Ishikawa (cell line): Measurements from ENCODE around the gene HAGHL.

Experiments used
- CEBPB ChIP-seq: IDR thresholded peaks from 2 replicates; pipeline ENCODE4 v1.6.1; 2012
- CREB1 ChIP-seq: IDR thresholded peaks from 2 replicates; pipeline ENCODE4 v1.6.1; 2012; ENCODE audit warnings: low read depth
- EGR1 ChIP-seq: IDR thresholded peaks from 2 replicates; pipeline ENCODE4 v1.6.1; 2012
- EP300 ChIP-seq: IDR thresholded peaks from 2 replicates; pipeline ENCODE4 v1.6.1; 2012; ENCODE audit warnings: borderline replicate concordance
- FOXM1 ChIP-seq: IDR thresholded peaks from 2 replicates; pipeline ENCODE4 v1.6.1; 2012; ENCODE audit warnings: low read depth, borderline replicate concordance
- NFIC ChIP-seq: IDR thresholded peaks from 2 replicates; pipeline ENCODE4 v1.6.1; 2012
- RAD21 ChIP-seq: IDR thresholded peaks from 2 replicates; pipeline ENCODE4 v1.6.1; 2012; ENCODE audit warnings: low read depth
- TAF1 ChIP-seq: IDR thresholded peaks from 2 replicates; pipeline ENCODE4 v1.6.1; 2012; ENCODE audit warnings: low read depth, mild to moderate bottlenecking
- TCF12 ChIP-seq: IDR thresholded peaks from 2 replicates; pipeline ENCODE4 v1.6.1; 2012; ENCODE audit warnings: low read depth
- TEAD4 ChIP-seq: IDR thresholded peaks from 2 replicates; pipeline ENCODE4 v1.6.1; 2012
- YY1 ChIP-seq: IDR thresholded peaks from 2 replicates; pipeline ENCODE4 v1.6.1; 2012; ENCODE audit warnings: low read depth
- ZBTB7A ChIP-seq: IDR thresholded peaks from 2 replicates; pipeline ENCODE4 v1.6.1; 2012; ENCODE audit warnings: low read depth
- TF ChIP-seq, protein P1 (sequence below): IDR thresholded peaks from 2 replicates; pipeline ENCODE4 v1.6.1; 2012; ENCODE audit warnings: low read depth, mild to moderate bottlenecking
- TF ChIP-seq, protein P2 (sequence below): IDR thresholded peaks from 2 replicates; pipeline ENCODE4 v1.6.1; 2012
- TF ChIP-seq, protein P3 (sequence below): IDR thresholded peaks from 2 replicates; pipeline ENCODE4 v1.6.1; 2012

The HAGHL gene

DNA sequence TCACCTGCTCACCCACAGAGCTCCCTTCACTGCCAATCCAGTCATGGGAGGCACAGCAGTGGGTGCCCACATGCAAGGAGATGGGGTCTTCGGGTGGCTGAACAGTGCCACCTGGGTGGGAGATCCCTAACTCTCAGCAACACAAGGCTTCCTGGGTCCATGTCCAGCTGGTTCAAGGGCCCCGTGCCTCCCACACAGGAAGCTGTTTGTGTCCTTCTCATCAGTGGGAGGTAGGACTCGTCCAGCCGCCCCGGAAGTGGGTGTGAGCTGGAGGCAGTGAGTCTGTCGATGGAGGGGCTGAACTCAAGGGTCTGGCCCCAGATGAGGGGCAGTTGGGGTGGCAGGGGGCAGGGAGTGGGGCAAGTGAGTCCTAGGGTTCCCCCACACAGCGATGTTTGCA lies 22.9 kb upstream of the HAGHL start:
- TF ChIP-seq, protein P1, sequence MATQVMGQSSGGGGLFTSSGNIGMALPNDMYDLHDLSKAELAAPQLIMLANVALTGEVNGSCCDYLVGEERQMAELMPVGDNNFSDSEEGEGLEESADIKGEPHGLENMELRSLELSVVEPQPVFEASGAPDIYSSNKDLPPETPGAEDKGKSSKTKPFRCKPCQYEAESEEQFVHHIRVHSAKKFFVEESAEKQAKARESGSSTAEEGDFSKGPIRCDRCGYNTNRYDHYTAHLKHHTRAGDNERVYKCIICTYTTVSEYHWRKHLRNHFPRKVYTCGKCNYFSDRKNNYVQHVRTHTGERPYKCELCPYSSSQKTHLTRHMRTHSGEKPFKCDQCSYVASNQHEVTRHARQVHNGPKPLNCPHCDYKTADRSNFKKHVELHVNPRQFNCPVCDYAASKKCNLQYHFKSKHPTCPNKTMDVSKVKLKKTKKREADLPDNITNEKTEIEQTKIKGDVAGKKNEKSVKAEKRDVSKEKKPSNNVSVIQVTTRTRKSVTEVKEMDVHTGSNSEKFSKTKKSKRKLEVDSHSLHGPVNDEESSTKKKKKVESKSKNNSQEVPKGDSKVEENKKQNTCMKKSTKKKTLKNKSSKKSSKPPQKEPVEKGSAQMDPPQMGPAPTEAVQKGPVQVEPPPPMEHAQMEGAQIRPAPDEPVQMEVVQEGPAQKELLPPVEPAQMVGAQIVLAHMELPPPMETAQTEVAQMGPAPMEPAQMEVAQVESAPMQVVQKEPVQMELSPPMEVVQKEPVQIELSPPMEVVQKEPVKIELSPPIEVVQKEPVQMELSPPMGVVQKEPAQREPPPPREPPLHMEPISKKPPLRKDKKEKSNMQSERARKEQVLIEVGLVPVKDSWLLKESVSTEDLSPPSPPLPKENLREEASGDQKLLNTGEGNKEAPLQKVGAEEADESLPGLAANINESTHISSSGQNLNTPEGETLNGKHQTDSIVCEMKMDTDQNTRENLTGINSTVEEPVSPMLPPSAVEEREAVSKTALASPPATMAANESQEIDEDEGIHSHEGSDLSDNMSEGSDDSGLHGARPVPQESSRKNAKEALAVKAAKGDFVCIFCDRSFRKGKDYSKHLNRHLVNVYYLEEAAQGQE, result no peak
- TF ChIP-seq EP300 (no peak), CEBPB (no peak), CREB1 (no peak), EGR1 (no peak), RAD21 (no peak), ZBTB7A (no peak), TAF1 (no peak), NFIC (no peak), FOXM1 (no peak), YY1 (no peak), TCF12 (no peak)
- TF ChIP-seq, protein P2, sequence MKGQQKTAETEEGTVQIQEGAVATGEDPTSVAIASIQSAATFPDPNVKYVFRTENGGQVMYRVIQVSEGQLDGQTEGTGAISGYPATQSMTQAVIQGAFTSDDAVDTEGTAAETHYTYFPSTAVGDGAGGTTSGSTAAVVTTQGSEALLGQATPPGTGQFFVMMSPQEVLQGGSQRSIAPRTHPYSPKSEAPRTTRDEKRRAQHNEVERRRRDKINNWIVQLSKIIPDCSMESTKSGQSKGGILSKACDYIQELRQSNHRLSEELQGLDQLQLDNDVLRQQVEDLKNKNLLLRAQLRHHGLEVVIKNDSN, result no peak
- TF ChIP-seq, protein P3, sequence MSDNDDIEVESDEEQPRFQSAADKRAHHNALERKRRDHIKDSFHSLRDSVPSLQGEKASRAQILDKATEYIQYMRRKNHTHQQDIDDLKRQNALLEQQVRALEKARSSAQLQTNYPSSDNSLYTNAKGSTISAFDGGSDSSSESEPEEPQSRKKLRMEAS, result no peak

DNA sequence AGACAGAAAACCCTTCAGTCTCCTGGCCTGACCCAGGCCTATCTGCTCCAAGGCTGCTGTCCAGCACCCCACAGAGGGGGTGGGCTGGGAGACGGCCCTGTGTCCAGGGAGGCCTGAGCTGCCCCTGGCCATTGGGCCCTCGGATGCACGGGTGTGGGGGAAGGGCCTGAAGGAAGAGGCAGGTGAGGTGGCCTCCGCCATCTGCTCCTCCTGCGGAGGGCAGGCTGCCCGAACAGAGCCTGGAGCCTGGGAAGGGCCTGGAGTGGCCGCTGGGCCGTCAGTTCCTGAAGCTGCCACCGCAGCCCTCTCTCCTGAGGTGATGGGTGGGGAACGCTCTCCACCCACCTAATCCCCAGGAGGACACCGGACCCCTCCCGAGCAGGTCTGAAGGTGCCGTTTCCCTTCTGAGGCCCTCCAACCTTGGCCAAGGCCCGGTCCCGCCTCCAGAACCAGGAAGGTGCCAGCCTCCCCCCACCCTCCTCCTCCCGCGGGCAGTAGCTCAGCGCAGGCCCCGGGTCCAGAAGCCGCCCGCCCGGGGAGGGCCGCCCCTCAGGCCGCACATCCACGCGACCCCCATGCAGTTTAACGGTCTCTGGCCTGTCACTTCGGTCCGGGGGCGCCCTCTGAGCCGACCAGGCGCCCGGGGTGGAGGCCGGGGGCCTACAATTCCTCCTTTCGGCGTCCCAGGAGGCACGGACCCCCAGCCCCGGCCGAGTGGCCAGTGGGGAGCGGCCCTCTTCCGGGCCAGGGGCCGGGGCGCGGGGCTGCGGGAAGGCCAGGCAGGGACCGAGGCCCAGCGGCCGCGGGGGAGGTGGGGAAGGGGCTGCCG lies 22.1 kb upstream of the HAGHL start:
- TF ChIP-seq RAD21 (no peak), TAF1 (no peak), FOXM1 (no peak)
- TF ChIP-seq, protein P1, result peak; percentile 74
- TF ChIP-seq, protein P3, result no peak

DNA sequence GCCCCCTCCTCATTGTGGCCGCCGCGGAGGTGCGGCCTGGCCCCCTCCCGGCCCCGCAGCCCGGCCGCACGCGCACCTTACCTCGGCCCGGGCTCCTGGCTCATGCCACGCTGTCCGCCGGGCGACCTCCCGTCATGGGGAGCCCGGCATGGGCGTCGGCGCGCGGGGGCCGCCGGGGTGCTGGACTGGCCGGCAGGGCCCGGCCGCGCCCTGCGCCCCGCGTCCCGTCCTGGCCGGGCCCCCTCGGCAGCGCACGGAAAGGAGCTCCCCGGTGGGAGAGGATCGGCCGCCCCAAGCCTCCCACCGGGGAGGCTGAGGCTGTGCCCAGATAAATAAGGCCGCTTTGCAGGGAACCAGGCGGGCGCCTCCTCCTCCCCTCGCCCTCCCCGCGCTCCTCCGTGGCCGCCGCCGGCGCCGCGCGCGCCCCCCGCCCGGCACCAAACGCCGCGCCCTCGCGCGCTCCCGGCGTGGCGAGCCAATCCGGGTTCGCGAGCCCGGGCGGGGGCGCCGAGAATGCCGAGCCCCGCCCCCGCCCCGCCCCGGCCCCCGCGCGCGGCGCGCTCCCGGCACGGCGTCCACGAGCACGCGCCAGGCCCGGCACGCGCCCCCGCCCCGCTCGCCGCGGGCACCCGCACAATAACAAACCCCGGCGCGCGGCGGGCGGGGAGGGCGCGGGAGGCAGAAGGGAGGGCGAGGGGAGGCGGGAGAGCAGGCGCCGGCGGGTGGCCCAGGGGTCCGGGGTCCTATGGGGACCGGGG lies 21.3 kb upstream of the HAGHL start, which contains the start of gene FBXL16:
Gene FBXL16 (minus strand): TSS at position 371 of the 758 bp plus-strand sequence. CDS start 8,396 bp downstream, outside the sequence.
- no peak for TF ChIP-seq CEBPB
- no peak for TF ChIP-seq FOXM1
- TF ChIP-seq, protein P2, result no peak
- TF ChIP-seq YY1, result no peak
- TF ChIP-seq TCF12, result no peak
- no peak for TF ChIP-seq CREB1
- no peak for TF ChIP-seq NFIC
- no peak for TF ChIP-seq ZBTB7A
- no peak for TF ChIP-seq RAD21

DNA sequence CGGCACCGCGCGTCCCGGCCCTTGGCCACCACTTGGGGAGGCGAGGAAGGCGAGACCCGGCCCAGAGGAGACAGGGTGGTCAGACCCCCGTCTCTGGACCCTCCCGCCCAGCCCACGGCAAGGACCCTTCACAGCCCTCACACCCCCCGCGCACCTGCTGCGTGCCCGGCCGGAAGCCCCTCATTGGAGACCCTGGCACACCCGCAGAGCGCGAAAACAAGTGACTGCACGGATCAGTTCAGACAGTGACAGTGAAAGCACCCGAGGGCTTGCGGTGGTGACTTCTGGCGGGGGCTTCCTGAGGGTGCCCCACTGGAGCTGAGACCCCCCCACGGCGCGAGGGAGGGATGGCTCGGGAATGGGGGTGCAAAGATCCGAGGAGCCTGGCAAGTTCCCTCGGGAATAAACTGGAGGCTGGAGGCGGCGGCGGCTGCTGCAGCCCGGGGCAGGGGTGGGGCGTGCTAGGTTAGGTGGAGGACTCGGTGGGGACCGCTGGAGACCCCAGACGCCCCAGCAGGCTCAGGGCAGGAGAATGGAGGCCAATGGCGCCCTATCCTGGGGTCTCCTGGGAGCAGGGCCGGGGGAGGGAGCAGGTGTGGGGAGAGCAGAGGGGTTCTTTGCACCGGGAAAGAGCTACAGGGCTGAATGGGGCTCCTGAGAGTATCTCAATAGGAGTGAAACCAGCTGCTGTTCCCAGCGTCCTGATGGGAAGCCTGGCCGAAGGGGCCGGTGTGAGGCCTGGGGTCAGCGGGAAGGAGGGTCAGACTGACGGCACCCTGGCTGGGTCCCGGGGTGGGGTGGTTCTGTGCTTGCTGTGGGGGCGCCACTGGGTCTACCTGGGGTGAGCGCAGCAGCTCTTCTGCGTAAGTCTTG lies 20.5 kb upstream of the HAGHL start:
- TF ChIP-seq, protein P2, result no peak
- TF ChIP-seq, protein P1, result no peak
- TF ChIP-seq TCF12 (no peak), TEAD4 (no peak), CEBPB (no peak), CREB1 (no peak), TAF1 (no peak), YY1 (no peak), RAD21 (no peak), NFIC (no peak), EGR1 (no peak), FOXM1 (no peak), ZBTB7A (no peak), EP300 (no peak)
- TF ChIP-seq, protein P3, result no peak
